HG03469 (cell line): Measurements from ENCODE around the gene M1AP.
"Not testable (repeated sequence)": the region's sequence is repeated elsewhere in the genome, so short reads cannot be mapped to it uniquely, and the experiment has no call there.

Source experiments
- ATAC-seq: cut with Tn5 transposase; IDR thresholded peaks from one replicate; pipeline ENCODE4 v1.9.1; 2021; ENCODE audit warnings: mild to moderate bottlenecking, moderate library complexity, moderate number of reproducible peaks; ENCODE audit not compliant: unreplicated experiment

M1AP gene

GRCh38 chr2:74653985-74654882 lies 6.1 kb upstream of the M1AP start, which contains the start of gene SEMA4F:
SEMA4F (plus strand) TSS chr2:74654247; CDS start chr2:74654377, 130 bp downstream.
- ATAC-seq, result peak; percentile 98

DNA sequence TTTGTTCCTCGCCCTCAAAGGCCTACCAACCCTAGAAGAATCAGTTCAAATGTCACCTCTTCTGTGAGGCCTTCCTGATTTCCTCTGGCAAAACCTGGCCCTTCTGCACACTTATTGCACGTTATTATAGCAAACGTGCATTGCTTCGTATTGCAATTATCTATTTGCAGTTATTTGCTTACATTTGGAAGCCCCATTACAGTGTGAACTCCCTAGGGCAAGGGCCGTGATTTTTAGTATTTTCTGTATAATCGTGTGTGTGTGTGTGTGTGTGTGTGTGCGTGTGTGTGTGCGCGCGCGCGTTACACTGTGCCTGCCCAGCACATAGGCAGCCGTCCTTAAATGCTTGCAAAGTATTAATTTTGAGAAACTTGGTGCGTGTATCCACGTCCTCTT lies 5.5 kb upstream of the M1AP start:
- peak; percentile 11 for ATAC-seq

DNA sequence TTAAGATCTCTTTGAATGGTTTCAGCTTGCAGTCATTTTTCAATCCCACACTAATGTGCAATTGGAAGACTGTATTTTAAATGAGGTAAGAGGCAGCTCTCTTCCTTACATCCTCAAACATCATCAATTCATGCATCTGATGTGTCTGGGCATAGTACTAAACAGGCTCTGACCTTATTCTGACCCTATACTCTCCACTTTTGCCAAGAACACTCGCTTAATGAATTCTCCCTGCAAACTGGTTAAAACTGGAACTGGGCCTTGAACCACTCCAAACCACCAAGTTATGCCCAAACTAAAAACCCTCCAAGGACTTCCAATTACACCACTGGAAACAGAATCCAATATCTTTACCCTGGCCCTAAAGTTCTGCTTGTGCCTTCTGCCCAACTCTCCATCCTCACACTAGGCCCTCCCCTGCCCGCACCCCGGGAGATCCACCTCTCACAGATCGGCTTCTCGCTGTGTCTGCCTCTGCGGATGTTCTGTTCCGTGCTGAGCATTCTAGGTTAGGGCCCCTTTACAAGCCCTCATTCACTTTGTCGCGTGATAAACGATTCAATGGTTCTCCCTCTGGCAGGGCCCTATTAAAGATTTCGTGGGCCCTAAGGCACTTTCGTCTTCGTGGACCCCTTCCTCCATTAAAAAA lies 1.2 kb downstream of the M1AP start:
- ATAC-seq, result no peak

- no peak for ATAC-seq
These were observed 1.9 kb downstream of the M1AP start for GRCh38 chr2:74646201-74646600.

DNA sequence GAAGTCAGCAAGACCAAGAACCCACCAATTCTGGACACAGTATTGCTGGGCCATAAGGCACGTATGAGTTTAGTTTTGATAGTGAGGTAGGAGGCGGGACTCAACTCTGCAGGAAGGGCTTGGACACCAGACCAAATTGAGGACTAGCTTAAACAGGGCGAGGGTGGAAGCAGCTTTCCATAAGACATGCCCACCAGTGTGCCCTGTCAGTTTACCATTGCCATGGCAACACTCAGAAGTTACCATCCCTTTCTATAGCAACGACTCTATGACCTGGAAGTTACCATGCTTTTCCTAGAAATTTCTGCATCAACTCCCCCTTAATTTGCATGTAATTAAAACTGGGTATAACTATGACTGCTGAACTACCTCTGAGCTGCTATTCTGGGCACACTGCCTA lies 2.8 kb downstream of the M1AP start:
- no peak for ATAC-seq

DNA sequence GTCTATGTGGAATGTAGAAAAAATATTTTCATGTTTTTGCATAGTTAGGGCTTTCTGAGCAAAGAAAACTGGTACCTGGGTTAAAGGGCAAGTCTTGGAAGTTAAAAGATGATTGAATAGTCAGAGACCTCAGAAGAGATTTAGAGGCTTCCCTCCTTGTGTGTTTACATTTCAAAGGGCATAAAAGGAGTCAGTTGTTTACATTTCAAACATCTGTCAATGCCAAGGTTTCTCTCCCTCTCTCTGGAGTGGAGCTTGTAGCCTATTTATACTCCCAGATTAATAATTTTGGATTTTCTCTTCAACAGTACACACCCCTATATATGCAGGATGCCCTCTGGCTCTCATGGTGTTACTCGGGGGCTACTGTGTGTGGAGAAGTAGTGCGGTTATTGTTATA lies 8.6 kb downstream of the M1AP start:
- no peak for ATAC-seq

- ATAC-seq, result no peak
These were observed 15.2 kb downstream of the M1AP start for GRCh38 chr2:74632939-74633312.

DNA sequence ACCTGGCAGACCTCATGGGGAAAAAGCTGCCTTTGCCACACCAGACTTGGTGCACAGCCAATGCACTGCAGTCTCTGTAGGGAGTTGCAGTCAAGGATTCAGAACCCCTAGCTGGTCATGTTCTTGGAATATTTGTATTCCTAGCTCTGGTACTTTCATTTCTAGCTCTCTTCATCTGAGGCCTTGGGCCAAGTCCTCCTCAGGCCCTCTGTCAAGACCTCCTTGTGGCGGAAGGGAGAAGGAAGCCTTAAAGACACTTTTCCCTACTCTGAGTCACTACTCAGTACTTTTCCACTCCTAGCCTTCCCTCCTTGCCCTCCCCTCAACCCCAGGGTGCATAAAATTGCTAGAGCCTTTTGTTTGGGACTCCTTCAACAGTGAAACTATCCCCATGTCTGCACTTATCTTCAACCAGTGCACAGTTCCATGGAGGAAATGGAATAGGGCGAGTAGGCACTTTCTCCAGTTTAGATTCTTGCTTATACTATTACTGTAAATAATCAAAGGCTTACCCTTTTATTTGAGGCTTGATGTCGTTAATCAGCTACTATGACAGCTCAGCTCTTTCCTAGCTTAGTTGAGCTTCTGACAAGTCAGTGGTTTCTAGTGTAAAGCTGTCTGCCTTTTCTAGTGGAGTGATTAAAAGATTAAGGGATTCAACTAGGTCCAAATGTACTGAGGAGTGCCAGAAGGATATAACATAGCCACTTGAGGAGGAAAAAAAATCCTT lies 15.8 kb downstream of the M1AP start:
- ATAC-seq, result no peak

GRCh38 chr2:74630454-74630853 lies 17.7 kb downstream of the M1AP start:
- not testable (repeated sequence) for ATAC-seq

- ATAC-seq, result no peak
These were observed 19.5 kb downstream of the M1AP start for GRCh38 chr2:74628538-74629105.

- ATAC-seq, result no peak
These were observed 22.3 kb downstream of the M1AP start for GRCh38 chr2:74625658-74626425.

- no peak for ATAC-seq
These were observed 27.5 kb downstream of the M1AP start for GRCh38 chr2:74620671-74621070.

DNA sequence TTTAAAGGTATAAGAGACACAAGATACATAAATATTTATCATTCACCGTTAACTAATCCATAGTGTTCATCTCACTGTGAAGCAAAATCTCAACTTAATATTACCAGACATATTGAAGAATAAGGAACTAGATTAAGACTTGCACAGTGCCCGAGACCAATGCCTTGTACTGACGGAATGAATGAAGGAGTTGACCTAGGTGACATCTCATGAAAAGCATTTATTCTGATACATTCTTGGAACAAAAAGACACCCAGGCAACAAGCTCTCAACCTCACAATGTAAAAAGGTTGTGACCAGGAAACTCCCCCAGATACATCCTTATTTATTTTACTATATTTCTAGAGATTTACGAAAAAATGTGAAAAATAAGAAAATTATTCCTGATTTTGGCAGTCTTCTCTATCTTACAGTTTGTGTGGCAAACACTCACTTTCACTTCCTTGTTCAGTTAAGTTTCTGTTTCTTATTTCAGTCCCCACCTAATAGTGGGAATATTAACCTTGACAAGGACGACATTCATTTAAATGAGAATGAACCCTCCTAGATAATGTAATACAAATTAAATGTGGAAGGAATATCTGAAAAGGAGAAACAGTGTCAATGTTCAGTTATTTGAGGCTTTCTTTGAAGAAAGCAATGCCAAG lies 28.4 kb downstream of the M1AP start:
- ATAC-seq, result peak; percentile 48

- no peak for ATAC-seq
These were observed 29.6 kb downstream of the M1AP start for GRCh38 chr2:74618410-74619083.

GRCh38 chr2:74617122-74617521 lies 31.0 kb downstream of the M1AP start:
- no peak for ATAC-seq

DNA sequence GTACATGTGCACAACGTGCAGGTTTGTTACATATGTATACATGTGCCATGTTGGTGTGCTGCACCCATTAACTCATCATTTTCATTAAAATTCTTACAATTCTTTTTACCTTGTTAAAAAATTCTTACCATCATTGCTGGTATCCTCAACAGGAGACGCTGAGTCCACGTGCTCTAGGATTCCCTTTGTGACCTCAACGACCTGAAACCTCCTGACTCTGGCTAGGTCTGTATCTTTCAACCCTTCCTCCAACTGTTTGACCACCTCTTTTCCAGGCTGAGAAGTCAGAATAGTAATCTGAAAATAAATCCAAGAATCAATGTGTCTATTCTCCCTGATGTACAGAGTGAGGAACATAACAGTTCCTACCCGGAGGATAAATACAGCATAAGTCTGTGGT lies 41.2 kb downstream of the M1AP start:
- no peak for ATAC-seq

GRCh38 chr2:74603282-74604000 lies 44.7 kb downstream of the M1AP start:
- no peak for ATAC-seq

GRCh38 chr2:74602586-74603281 lies 45.4 kb downstream of the M1AP start:
- ATAC-seq, result no peak
